H9 (cell line): ENCODE data around the gene CABLES1. TPM values are rescaled to one million over a fixed set of nuclear protein-coding genes. Genes with fewer than 3 reads are reported as not detected.
"Not testable (repeated sequence)": the region's sequence is repeated elsewhere in the genome, so short reads cannot be mapped to it uniquely, and the experiment has no call there.

Experiments
- DNase-seq: peaks from one replicate; pipeline ENCODE4 v3.0.0-alpha.2; 2017
- H2AFZ ChIP-seq: one replicate; pipeline ENCODE4 v1.6.1; 2013; ENCODE audit warnings: mild to moderate bottlenecking, low read length, control low read depth, moderate library complexity
- H2AK5ac ChIP-seq: 2 replicates; pipeline ENCODE4 v1.6.1; 2013; ENCODE audit warnings: low read length, control low read depth, mixed read lengths; ENCODE audit not compliant: insufficient read length
- H2BK120ac ChIP-seq: one replicate; pipeline ENCODE4 v1.6.1; 2013; ENCODE audit warnings: low read depth, mild to moderate bottlenecking, low read length, control low read depth, inconsistent platforms; ENCODE audit not compliant: poor library complexity, severe bottlenecking
- H2BK12ac ChIP-seq: 2 replicates; pipeline ENCODE4 v1.6.1; 2013; ENCODE audit warnings: low read length, control low read depth, mixed read lengths, low read depth; ENCODE audit not compliant: insufficient read length
- H2BK15ac ChIP-seq: 2 replicates; pipeline ENCODE4 v1.6.1; 2013; ENCODE audit warnings: low read depth, low read length, control low read depth
- H2BK20ac ChIP-seq: one replicate; pipeline ENCODE4 v1.6.1; 2013; ENCODE audit warnings: low read depth, mild to moderate bottlenecking, low read length, control low read depth, inconsistent platforms; ENCODE audit not compliant: poor library complexity, severe bottlenecking
- H2BK5ac ChIP-seq: 2 replicates; pipeline ENCODE4 v1.6.1; 2013; ENCODE audit warnings: low read length, control low read depth, mixed read lengths; ENCODE audit not compliant: insufficient read length
- H3K14ac ChIP-seq: 2 replicates; pipeline ENCODE4 v1.6.1; 2013; ENCODE audit warnings: low read length, control low read depth; ENCODE audit not compliant: insufficient read depth
- H3K18ac ChIP-seq: 2 replicates; pipeline ENCODE4 v1.6.1; 2013; ENCODE audit warnings: low read depth, mild to moderate bottlenecking, mixed read lengths, low read length, control low read depth; ENCODE audit not compliant: insufficient read length
- H3K23ac ChIP-seq: 2 replicates; pipeline ENCODE4 v1.6.1; 2013; ENCODE audit warnings: low read length, control low read depth, mixed read lengths, low read depth; ENCODE audit not compliant: insufficient read length
- H3K23me2 ChIP-seq: 2 replicates; pipeline ENCODE4 v1.6.1; 2013; ENCODE audit warnings: low read depth, mild to moderate bottlenecking, mixed read lengths, low read length, control low read depth; ENCODE audit not compliant: insufficient read length, poor library complexity, severe bottlenecking
- H3K27ac ChIP-seq: 2 replicates; pipeline ENCODE4 v1.5.1; 2013; ENCODE audit warnings: low read length, control low read depth, mixed read lengths, low read depth; ENCODE audit not compliant: insufficient read length
- H3K27me3 ChIP-seq: 2 replicates; pipeline ENCODE4 v1.6.1; 2013; ENCODE audit warnings: low read length, control low read depth, inconsistent platforms; ENCODE audit not compliant: insufficient read depth
- H3K4ac ChIP-seq: 2 replicates; pipeline ENCODE4 v1.6.1; 2013; ENCODE audit warnings: low read depth, mild to moderate bottlenecking, control low read depth, inconsistent platforms, low read length, moderate library complexity
- H3K4me1 ChIP-seq: 2 replicates; pipeline ENCODE4 v1.6.1; 2013; ENCODE audit warnings: low read length, control low read depth, inconsistent platforms; ENCODE audit not compliant: insufficient read depth
- H3K4me2 ChIP-seq: 2 replicates; pipeline ENCODE4 v1.6.1; 2013; ENCODE audit warnings: low read length, control low read depth, mixed read lengths; ENCODE audit not compliant: insufficient read length, insufficient read depth
- H3K56ac ChIP-seq: 2 replicates; pipeline ENCODE4 v1.6.1; 2013; ENCODE audit warnings: low read depth, mild to moderate bottlenecking, mixed read lengths, low read length, control low read depth; ENCODE audit not compliant: insufficient read length
- H3K79me1 ChIP-seq: 2 replicates; pipeline ENCODE4 v1.6.1; 2013; ENCODE audit warnings: low read depth, mild to moderate bottlenecking, moderate library complexity, low read length, control low read depth, inconsistent platforms; ENCODE audit not compliant: insufficient read depth, poor library complexity, severe bottlenecking
- H3K79me2 ChIP-seq: 2 replicates; pipeline ENCODE4 v1.6.1; 2013; ENCODE audit warnings: low read length, control low read depth, inconsistent platforms; ENCODE audit not compliant: insufficient read depth
- H3K9ac ChIP-seq: 2 replicates; pipeline ENCODE4 v1.6.1; 2013; ENCODE audit warnings: low read length, control low read depth, mixed read lengths; ENCODE audit not compliant: insufficient read length; ENCODE audit errors: extremely low read depth
- H3K9me3 ChIP-seq: one replicate; pipeline ENCODE4 v1.6.1; 2013; ENCODE audit warnings: low read depth, low read length, inconsistent platforms; ENCODE audit not compliant: control insufficient read depth
- H3T11ph ChIP-seq: one replicate; pipeline ENCODE4 v1.6.1; 2013; ENCODE audit warnings: mild to moderate bottlenecking, low read length, control low read depth, inconsistent platforms
- H4K20me1 ChIP-seq: one replicate; pipeline ENCODE4 v1.6.1; 2013; ENCODE audit not compliant: control insufficient read depth, insufficient read length, insufficient read depth
- H4K5ac ChIP-seq: 2 replicates; pipeline ENCODE4 v1.6.1; 2013; ENCODE audit warnings: low read depth, mild to moderate bottlenecking, mixed read lengths, low read length, control low read depth; ENCODE audit not compliant: insufficient read length
- H4K8ac ChIP-seq: replicated peaks from 2 replicates; pipeline ENCODE4 v1.6.1; 2013; ENCODE audit warnings: low read length, control low read depth, mixed read lengths, low read depth; ENCODE audit not compliant: insufficient read length
- H4K91ac ChIP-seq: 2 replicates; pipeline ENCODE4 v1.6.1; 2013; ENCODE audit warnings: low read depth, mild to moderate bottlenecking, moderate library complexity, mixed read lengths, low read length, control low read depth; ENCODE audit not compliant: insufficient read length
- H3K27ac Mint-ChIP-seq, 3 experiments: 2 replicates in 2 of 3; 3 replicates in 1 of 3; pipeline ENCODE4 v1.8.0; 2020 to 2021; ENCODE audit warnings: mixed read lengths in 3 of 3, mild to moderate bottlenecking in 1 of 3, moderate library complexity in 1 of 3
- H3K27me3 Mint-ChIP-seq: 2 replicates; pipeline ENCODE4 v1.8.0; 2021; ENCODE audit warnings: low read depth, mild to moderate bottlenecking, moderate library complexity, mixed read lengths
- H3K36me3 Mint-ChIP-seq, 3 experiments: 2 replicates in 2 of 3; 3 replicates in 1 of 3; pipeline ENCODE4 v1.8.0; 2020 to 2021; ENCODE audit warnings: low read depth in 3 of 3, mixed read lengths in 3 of 3; ENCODE audit not compliant: insufficient read depth in 1 of 3
- H3K4me1 Mint-ChIP-seq, 2 experiments: 2 replicates each; pipeline ENCODE4 v1.8.0; 2020; ENCODE audit warnings: mixed read lengths in 2 of 2
- H3K4me3 Mint-ChIP-seq, 2 experiments: 2 replicates in 1 of 2; 3 replicates in 1 of 2; pipeline ENCODE4 v1.8.0; 2020 to 2021; ENCODE audit warnings: mild to moderate bottlenecking in 2 of 2, mixed read lengths in 2 of 2, moderate library complexity in 1 of 2
- H3K9me3 Mint-ChIP-seq, 2 experiments: 2 replicates in 1 of 2; 3 replicates in 1 of 2; pipeline ENCODE4 v1.8.0; 2020; ENCODE audit warnings: mild to moderate bottlenecking in 2 of 2, mixed read lengths in 2 of 2, moderate library complexity in 1 of 2
- CTCF ChIP-seq: fragments of 200-600 bp; sonication (generic); conservative IDR thresholded peaks from 3 replicates; pipeline ENCODE4 v1.8.0; 2021; ENCODE audit warnings: antibody characterized with exemption, mild to moderate bottlenecking
- WGBS: extraction: QIAGEN DNeasy Blood & Tissue Kit; methylation state at CpG from one replicate; pipeline ENCODE4 v1.1.7; 2013; ENCODE audit warnings: missing lambda C conversion rate, low lambda C conversion rate, mixed read lengths; ENCODE audit not compliant: insufficient read length; ENCODE audit errors: extremely low coverage; 5-methylcytosine and 5-hydroxymethylcytosine counted together
- total RNA-seq: library from RNA; stranded (reverse); gene quantifications from 2 replicates; pipeline ENCODE4 v1.2.1, GENCODE V29; 2021

The CABLES1 gene
- total RNA-seq, 1 experiment from 2014 or later = 27.1 TPM

- Histone ChIP-seq H2BK15ac (no peak overlapping the region), H2AFZ (no peak overlapping the region), H3K4me2 (no peak overlapping the region), H3K4me1 (peaks cover 7% of the 10 kb centered on the region; the same call in 1 of the 2 replicates), H4K91ac (no peak overlapping the region), H2BK120ac (no peak overlapping the region), H3K9ac (no peak overlapping the region), H3K9me3 (peaks cover 10% of the 10 kb centered on the region), H2BK12ac (no peak overlapping the region), H4K8ac (no peak overlapping the region), H3K23ac (no peak overlapping the region), H4K5ac (no peak overlapping the region), H3K27me3 (no peaks in the 10 kb centered on the region), H3K4ac (no peak overlapping the region), H3T11ph (no peak overlapping the region), H3K79me1 (no peaks in the 10 kb centered on the region), H2BK5ac (no peak overlapping the region), H2BK20ac (no peak overlapping the region), H3K27ac (no peak overlapping the region), H3K79me2 (no peaks in the 10 kb centered on the region), H4K20me1 (no peaks in the 10 kb centered on the region), H3K14ac (no peak overlapping the region), H3K56ac (no peak overlapping the region), H3K18ac (no peak overlapping the region), H3K23me2 (no peaks in the 10 kb centered on the region), H2AK5ac (no peak overlapping the region)
- Mint-ChIP-seq H3K9me3 (peaks cover 30 to 37% of the 10 kb centered on the region in 2 experiments), H3K27ac (peak overlapping the region in 2 of 3 experiments; percentile 16 to 73; a peak in 1 of 7 replicates), H3K4me3 (no peak overlapping the region), H3K36me3 (peaks cover 29 to 39% (median 33%) of the 10 kb centered on the region in 3 experiments), H3K27me3 (peaks cover 6% of the 10 kb centered on the region), H3K4me1 (peaks cover 31 to 42% of the 10 kb centered on the region in 2 experiments)
- DNase-seq = no peak
- no peak for TF ChIP-seq CTCF
- no CpG with 5 or more reads among the region's 8 CpGs for WGBS
Observed at GRCh38 chr18:23268641-23269040, 133.4 kb downstream of the CABLES1 start.

GRCh38 chr18:23269068-23269467, 133.8 kb downstream of the CABLES1 start:
- H3K4me1 Mint-ChIP-seq = peaks cover 33 to 41% of the 10 kb centered on the region in 2 experiments
- H3K79me2 ChIP-seq, H3K18ac ChIP-seq, H3K56ac ChIP-seq, H2AFZ ChIP-seq, H3T11ph ChIP-seq, H3K14ac ChIP-seq, H4K5ac ChIP-seq, H3K9me3 ChIP-seq, H2BK12ac ChIP-seq, H3K79me1 ChIP-seq, H2BK5ac ChIP-seq, H3K27ac Mint-ChIP-seq, H3K9ac ChIP-seq, H2BK20ac ChIP-seq, DNase-seq, H3K4ac ChIP-seq, H2AK5ac ChIP-seq, H3K23me2 ChIP-seq, H3K27me3 Mint-ChIP-seq, H4K20me1 ChIP-seq, H3K23ac ChIP-seq, H2BK15ac ChIP-seq, H3K4me1 ChIP-seq, H3K4me3 Mint-ChIP-seq, H3K4me2 ChIP-seq, H4K91ac ChIP-seq, H2BK120ac ChIP-seq, H4K8ac ChIP-seq, H3K27ac ChIP-seq, H3K27me3 ChIP-seq: not testable (repeated sequence)
- no CpG with 5 or more reads among the region's 1 CpG for WGBS
- H3K9me3 Mint-ChIP-seq = peaks cover 30 to 36% of the 10 kb centered on the region in 2 experiments
- peaks cover 25 to 39% (median 32%) of the 10 kb centered on the region in 3 experiments for H3K36me3 Mint-ChIP-seq
